Activated T-helper 2 cell treated with anti-CD3 and anti-CD28 coated beads, Interferon-gamma antibody, Interleukin-2, Interleukin-4, amounts not matched to agents 10 μg/mL and 5 μg/mL and 100 μg/mL, durations not matched to agents 14 hours and 24 hours and 36 hours (primary cell): Measurements from ENCODE around the gene BSG. TPM values are rescaled to one million over a fixed set of nuclear protein-coding genes. Genes with fewer than 3 reads are reported as not detected.
A peak's percentile ranks its signal among the peaks of the same experiment; 100 is the strongest.

Experiments
- DNase-seq: peaks from one replicate; pipeline ENCODE4 v3.0.0; 2021; ENCODE audit warnings: low spot score
- H3K27ac Mint-ChIP-seq: one replicate; pipeline ENCODE4 v1.8.0; 2021; ENCODE audit warnings: mixed read lengths
- H3K27me3 Mint-ChIP-seq: one replicate; pipeline ENCODE4 v1.8.0; 2021; ENCODE audit warnings: low read depth, mixed read lengths
- H3K36me3 Mint-ChIP-seq: one replicate; pipeline ENCODE4 v1.8.0; 2021; ENCODE audit warnings: low read depth, mixed read lengths
- H3K4me1 Mint-ChIP-seq: one replicate; pipeline ENCODE4 v1.8.0; 2021; ENCODE audit warnings: low read depth, mixed read lengths
- H3K4me3 Mint-ChIP-seq: one replicate; pipeline ENCODE4 v1.8.0; 2021; ENCODE audit warnings: low read depth, mild to moderate bottlenecking, moderate library complexity, mixed read lengths
- H3K9me3 Mint-ChIP-seq: one replicate; pipeline ENCODE4 v1.8.0; 2021; ENCODE audit warnings: mixed read lengths
- intact Hi-C: fragments of 100-400 bp; cut with micrococcal nuclease; formaldehyde crosslinking; loops from one replicate; pipeline ENCODE4 v1.15.1; 2023
- total RNA-seq: library from RNA; stranded (reverse); gene quantifications from 2 replicates; pipeline ENCODE4 v1.2.3, GENCODE V29; 2022

Gene BSG
- total RNA-seq, 1 donor from 2014 or later: 300 TPM

DNA sequence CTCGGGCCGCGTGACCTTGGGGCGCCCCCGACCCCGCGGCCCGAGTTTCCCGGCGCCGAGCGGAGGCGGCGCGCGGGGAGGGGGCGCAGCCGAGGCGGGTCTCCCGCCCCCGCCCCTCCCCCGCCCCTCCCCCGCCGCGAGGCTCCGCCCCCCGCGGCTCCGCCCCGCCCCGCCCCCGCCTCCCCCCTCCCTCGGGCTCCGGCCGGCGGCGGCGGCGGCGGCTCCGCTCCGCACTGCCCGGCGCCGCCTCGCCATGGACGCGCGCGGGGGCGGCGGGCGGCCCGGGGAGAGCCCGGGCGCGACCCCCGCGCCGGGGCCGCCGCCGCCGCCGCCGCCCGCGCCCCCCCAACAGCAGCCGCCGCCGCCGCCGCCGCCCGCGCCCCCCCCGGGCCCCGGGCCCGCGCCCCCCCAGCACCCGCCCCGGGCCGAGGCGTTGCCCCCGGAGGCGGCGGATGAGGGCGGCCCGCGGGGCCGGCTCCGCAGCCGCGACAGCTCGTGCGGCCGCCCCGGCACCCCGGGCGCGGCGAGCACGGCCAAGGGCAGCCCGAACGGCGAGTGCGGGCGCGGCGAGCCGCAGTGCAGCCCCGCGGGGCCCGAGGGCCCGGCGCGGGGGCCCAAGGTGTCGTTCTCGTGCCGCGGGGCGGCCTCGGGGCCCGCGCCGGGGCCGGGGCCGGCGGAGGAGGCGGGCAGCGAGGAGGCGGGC, 17.4 kb downstream of the BSG start, which contains the start of gene HCN2:
Gene HCN2, plus strand, starts transcription at position 189 of the 703 bp plus-strand sequence. Its CDS starts 65 bp downstream, at position 254.
- Mint-ChIP-seq H3K27ac (no peak within 1 kb of the TSS), H3K36me3 (no peaks in the 10 kb centered on the region), H3K9me3 (no peaks in the 10 kb centered on the region), H3K27me3 (peaks cover 13% of the 10 kb centered on the region), H3K4me1 (no peaks in the 10 kb centered on the region), H3K4me3 (peak within 1 kb of the TSS; percentile 42)
- no peak for DNase-seq
- intact Hi-C loops: no loop called here

DNA sequence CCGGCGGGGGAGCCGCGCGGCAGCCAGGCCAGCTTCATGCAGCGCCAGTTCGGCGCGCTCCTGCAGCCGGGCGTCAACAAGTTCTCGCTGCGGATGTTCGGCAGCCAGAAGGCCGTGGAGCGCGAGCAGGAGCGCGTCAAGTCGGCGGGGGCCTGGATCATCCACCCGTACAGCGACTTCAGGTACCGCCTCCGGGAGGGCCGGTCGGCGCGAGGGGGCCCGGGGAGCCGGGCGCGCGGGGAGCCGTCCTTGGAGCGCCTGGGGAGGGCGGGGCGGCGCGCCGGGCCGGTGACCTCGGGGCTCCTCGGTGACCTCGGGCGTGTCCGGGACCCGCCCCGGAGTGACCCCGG, 18.0 kb downstream of the BSG start:
- H3K4me3 Mint-ChIP-seq: no peak overlapping the region
- intact Hi-C loops: no loop called here
- peak; percentile 28 for DNase-seq
- H3K27me3 Mint-ChIP-seq: peaks cover 13% of the 10 kb centered on the region
- no peaks in the 10 kb centered on the region for H3K9me3 Mint-ChIP-seq
- H3K4me1 Mint-ChIP-seq: no peaks in the 10 kb centered on the region
- no peak overlapping the region for H3K27ac Mint-ChIP-seq
- no peaks in the 10 kb centered on the region for H3K36me3 Mint-ChIP-seq

DNA sequence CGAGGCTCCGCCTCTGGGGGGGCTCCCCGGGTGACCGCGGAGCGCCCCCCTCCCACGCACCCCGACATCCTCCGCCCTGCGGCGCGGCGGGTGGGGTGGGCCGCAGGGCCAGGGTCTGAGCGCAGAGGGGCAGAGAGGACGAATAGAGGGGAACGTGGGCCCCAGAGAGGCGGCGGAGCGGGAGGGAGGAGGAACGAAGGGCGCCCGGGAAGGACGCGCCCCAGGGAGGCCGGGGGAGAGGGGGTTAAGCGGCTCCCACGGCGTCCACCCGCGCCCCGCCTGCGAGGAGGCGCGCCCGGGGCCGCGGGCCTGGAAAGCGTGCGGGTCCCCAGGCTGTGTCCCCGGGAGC, 18.3 kb downstream of the BSG start:
- Mint-ChIP-seq H3K27me3 (peaks cover 13% of the 10 kb centered on the region), H3K36me3 (no peaks in the 10 kb centered on the region), H3K4me1 (no peaks in the 10 kb centered on the region), H3K4me3 (no peak overlapping the region), H3K9me3 (no peaks in the 10 kb centered on the region), H3K27ac (no peak overlapping the region)
- intact Hi-C loops: no loop called here
- no peak for DNase-seq

DNA sequence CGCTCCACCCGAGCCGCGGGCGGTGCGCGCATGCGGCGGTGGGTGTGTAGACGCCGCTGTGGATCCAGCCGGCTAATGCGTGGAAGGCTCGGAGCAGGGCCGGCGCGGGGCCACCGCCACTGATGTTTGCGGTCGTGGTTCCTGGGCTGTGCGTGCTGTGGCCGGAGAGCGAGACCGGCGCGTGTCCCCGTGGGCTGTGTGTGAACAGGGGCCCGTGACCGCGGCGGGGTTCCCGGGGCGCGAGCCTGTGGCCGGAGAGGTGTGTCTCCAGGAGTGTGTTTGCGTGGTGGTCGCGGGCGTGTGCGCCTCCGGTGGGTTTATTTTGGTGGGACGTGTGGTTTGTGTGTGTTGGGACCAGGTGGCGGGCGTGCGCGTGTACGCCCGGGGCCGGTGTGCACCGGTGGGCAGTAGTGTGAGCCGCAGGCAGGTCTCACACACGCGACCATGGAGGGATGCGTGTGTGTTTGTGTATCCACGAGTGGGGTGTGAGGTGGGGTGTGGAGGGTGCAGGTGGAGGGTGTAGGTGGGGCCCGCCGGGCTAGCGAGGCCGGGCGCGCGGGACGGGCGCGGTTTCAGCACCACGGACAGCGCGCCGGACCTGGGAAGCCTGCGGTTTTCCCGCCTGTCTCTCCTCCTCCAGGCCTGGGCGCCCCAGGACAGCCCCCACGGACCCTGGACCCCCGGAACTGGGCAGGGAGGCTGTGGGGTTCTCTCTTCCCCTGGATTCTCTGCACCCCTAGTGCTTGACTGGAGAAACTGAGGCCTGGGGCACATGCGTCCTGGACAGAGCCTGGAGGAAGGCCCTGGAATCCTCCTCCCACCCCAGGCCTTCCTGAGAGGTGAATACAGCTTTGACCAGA, 18.9 kb downstream of the BSG start:
- Mint-ChIP-seq H3K4me3 (no peak overlapping the region), H3K27ac (no peak overlapping the region), H3K27me3 (peaks cover 13% of the 10 kb centered on the region), H3K36me3 (no peaks in the 10 kb centered on the region), H3K9me3 (no peaks in the 10 kb centered on the region), H3K4me1 (no peaks in the 10 kb centered on the region)
- intact Hi-C loops: no loop called here
- DNase-seq: no peak

DNA sequence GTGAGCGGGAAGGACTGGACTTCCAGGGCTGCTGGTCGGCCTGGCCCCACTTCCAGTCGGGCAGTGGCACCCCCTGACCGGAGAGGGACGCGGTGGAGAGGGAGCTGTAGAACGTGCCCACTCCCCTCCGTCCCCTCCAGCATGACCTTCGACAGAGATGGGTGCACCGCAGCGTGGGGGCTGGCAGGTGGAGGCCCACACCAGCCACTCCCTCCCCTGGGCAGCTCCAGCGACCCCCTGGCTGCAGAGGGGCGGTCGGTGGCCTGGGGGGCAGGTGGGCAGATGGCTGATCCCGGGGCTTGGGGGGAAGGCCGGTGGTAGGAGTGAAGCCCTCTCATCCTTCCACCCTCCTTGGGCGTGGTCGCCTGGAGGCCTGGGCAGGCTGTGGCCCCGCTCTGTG, 19.7 kb downstream of the BSG start:
- Mint-ChIP-seq H3K36me3 (no peaks in the 10 kb centered on the region), H3K27me3 (peaks cover 13% of the 10 kb centered on the region), H3K4me1 (no peaks in the 10 kb centered on the region), H3K9me3 (no peaks in the 10 kb centered on the region), H3K4me3 (no peak overlapping the region), H3K27ac (no peak overlapping the region)
- no peak for DNase-seq
- intact Hi-C loops: no loop called here

DNA sequence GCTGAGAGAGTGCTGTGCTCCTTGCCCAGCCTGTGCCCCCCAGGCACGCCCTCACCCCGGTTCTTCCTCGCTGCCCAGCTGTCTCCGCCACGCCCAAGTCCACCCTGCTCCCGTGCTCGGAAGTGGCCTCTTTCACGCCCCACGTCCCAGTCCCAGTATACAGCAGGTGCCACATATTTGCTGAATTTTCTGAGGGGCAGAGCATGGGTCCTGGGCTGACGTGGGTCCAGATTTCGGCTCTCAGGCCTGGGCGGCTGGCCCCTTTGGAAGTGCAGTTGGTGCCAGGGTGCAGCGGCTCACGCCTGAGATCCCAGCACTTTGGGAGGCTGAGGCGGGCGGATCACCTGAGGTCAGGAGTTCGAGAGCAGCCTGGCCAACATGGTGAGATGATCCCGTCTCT, 20.7 kb downstream of the BSG start:
- no peaks in the 10 kb centered on the region for H3K4me1 Mint-ChIP-seq
- no peak overlapping the region for H3K27ac Mint-ChIP-seq
- H3K4me3 Mint-ChIP-seq: no peak overlapping the region
- intact Hi-C loops: no loop called here
- no peak for DNase-seq
- H3K36me3 Mint-ChIP-seq: no peaks in the 10 kb centered on the region
- H3K27me3 Mint-ChIP-seq: peaks cover 11% of the 10 kb centered on the region
- H3K9me3 Mint-ChIP-seq: no peaks in the 10 kb centered on the region

DNA sequence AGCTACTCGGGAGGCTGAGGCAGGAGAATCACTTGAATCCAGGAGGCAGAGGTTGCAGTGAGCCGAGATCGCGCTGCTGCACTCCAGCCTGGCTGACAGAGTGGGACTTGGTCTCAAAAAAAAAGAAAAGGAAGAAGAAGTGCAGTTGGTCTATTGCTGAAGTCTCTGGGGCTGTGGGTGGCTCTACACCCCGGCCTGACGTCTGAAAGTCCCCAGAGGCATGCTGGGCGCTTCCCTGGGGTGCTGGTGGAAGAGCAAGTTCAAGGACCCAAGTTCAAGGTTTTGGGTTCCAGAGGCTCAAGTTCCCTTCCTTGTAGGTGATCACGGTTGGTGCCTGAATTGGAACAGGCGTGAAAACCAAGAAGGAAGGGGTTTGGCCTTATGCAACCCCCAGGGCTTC, 21.1 kb downstream of the BSG start:
- no peaks in the 10 kb centered on the region for H3K4me1 Mint-ChIP-seq
- no peak for DNase-seq
- no peak overlapping the region for H3K4me3 Mint-ChIP-seq
- no peak overlapping the region for H3K27ac Mint-ChIP-seq
- no peaks in the 10 kb centered on the region for H3K36me3 Mint-ChIP-seq
- intact Hi-C loops: no loop called here
- H3K27me3 Mint-ChIP-seq: peaks cover 9% of the 10 kb centered on the region
- no peaks in the 10 kb centered on the region for H3K9me3 Mint-ChIP-seq

DNA sequence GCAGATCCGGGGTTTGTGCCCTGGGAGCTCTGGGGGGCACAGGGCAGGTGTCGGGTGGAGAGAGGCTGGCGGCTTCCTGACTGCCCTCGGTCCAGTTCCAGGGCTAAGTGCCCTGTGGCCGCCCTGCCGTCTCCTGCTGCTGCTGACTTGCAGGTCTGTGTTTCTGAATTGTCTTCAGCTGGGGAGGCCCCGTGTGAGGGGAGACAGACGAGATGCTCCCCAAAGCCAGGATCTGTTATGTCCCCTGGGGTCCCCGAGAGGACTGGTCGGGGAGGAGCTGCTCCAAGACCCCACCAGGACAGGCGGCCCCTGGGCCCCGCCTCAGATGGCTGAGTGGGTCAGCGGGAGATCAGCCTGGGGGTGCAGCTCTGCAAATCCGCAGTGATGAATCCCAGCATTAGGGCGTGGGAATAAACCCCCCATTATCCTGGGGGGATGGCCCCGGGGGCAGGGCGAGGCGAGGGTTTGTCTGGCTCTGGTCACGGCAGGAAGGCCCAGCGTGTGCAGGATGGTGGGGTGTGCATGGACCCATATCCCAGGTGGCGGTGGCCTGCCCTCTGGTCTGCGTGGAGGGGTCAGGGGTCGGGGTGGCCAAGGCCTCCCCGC, 22.0 kb downstream of the BSG start:
- Mint-ChIP-seq H3K27me3 (peaks cover 9% of the 10 kb centered on the region), H3K9me3 (no peaks in the 10 kb centered on the region), H3K4me3 (no peak overlapping the region), H3K27ac (no peak overlapping the region), H3K4me1 (no peaks in the 10 kb centered on the region), H3K36me3 (no peaks in the 10 kb centered on the region)
- intact Hi-C loops: no loop called here
- DNase-seq: no peak

DNA sequence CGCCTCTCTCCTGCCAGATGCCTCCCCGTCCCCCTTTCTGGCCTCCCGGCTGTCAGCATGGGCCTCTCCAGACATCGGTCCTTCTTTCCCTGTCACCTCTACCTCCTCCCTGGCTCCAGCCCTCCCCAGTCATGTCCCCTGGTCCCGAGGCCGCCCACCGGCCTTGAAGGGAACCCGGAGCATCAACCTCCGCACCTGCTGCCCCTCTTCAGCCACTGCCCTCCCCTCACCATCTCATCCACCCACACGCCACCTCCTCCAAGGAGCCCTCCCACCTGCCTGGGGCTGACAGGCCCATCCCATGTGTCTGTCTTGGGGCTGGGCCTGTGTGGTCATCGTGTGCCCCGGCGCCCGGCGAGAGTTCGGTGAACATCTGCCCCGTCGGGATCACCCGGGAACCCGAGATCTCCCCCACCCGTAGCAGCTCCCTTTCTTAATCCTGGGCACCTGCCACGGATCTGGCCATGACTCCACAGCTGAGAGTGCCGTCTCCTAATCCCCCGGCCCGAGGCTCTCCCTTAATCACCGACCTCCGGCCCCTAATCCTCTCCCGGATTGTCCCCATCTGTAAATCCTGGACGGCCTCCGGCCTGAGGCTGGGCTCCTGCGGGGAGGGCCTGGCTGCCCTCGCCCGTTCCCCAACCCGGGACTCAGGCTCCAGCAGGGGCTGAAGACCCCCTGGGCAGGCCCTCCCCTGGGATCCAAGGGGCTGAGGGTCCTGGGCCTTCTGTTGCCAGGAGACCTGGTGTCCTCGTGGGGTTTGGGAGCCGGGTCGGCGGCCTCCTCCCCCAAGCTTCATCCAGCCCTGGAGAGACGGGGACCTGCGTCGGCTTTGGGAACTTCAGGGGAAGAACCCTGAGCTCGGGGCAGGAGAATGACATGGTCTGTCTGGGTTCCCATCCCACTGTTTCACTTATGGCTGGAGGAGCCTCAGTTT, 23.2 kb downstream of the BSG start:
- Mint-ChIP-seq H3K27ac (no peak overlapping the region), H3K27me3 (peaks cover 9% of the 10 kb centered on the region), H3K4me1 (no peaks in the 10 kb centered on the region), H3K4me3 (no peak overlapping the region), H3K36me3 (no peaks in the 10 kb centered on the region), H3K9me3 (no peaks in the 10 kb centered on the region)
- no peak for DNase-seq
- intact Hi-C loops: no loop called here

DNA sequence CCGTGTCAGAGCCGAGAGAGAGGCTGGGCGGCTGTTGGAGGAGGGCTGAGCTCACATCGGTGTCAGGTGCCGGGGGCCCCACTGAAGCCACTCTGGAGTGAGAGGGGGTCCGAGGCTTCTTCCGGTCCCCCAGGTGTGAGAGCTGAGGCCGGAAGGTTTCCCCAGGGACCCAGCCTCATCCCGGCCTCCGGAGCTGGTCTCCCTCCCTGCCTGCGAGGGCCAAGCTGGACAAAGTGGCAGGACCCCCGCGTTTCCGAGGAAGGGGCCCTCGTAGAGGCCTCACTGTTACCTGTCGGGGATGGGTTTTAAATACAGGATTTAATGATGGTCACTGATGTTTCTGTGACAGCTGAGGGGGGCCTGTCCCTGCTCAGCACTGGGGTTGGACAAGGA, 23.9 kb downstream of the BSG start:
- no peak overlapping the region for H3K4me3 Mint-ChIP-seq
- intact Hi-C loops: no loop called here

DNA sequence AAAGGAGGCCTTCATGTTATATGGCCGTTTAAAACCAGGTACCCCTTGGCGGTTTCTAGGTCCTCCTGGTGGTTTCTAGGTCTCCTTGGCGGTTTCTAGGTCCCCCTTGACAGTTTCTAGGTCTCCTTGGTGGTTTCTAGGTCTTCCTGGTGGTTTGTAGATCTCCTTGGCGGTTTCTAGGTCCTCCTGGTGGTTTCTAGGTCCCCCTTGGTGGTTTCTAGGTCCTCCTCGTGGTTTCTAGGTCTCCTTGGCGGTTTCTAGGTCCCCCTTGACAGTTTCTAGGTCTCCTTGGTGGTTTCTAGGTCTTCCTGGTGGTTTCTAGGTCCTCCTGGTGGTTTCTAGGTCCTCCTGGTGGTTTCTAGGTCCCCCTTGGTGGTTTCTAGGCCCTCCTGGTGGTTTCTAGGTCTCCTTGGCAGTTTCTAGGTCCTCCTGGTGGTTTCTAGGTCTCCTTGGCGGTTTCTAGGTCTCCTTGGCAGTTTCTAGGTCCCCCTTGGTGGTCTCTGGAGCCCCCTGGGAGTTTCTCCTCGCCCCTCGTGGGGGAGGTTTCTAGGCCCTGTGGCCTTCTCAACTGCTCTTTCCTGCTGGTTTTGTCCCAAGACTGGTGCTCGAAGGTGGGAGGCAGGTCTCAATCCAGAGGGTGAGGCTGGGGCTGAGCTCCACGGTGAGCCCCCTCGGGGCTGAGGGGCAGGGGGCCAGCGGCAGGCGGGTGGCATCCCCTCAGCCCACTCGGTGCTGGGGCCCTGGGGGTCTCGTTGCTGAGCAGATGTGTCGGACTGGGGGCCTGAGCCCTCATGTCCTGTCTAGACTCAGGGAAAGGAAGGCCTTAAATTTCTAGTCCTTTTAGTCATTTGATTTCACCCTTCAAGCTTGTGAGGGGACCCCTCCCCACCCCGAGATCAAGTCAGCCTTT, 25.3 kb downstream of the BSG start:
- no peak for DNase-seq

More for the DNA sequence above, 23.9 kb downstream of the BSG start:
- DNase-seq: no peak
- Mint-ChIP-seq H3K36me3 (no peaks in the 10 kb centered on the region), H3K27me3 (peaks cover 6% of the 10 kb centered on the region), H3K4me1 (no peaks in the 10 kb centered on the region), H3K9me3 (no peaks in the 10 kb centered on the region), H3K27ac (no peak overlapping the region)

DNA sequence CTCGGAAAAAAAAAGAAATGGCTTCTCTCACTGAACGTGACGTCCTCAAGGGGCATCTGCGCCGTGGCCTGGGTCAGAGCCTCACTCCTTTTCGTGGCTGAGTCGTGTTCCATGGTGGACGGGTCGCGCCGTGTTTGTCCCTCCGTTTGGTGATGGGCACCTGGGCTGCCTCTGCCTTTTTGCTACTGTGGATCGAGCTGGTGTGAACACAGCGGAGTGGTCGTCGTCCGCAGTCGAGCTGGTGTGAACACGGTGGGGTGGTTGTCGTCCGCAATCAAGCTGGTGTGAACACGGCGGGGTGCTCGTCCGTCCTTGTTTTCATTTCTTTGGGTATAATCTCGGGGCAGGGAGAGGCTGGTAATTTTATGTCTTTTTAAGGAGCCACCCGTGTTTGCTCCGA, 28.9 kb downstream of the BSG start:
- DNase-seq: no peak
- H3K36me3 Mint-ChIP-seq: no peaks in the 10 kb centered on the region
- H3K27me3 Mint-ChIP-seq: no peaks in the 10 kb centered on the region
- no peaks in the 10 kb centered on the region for H3K9me3 Mint-ChIP-seq
- no peaks in the 10 kb centered on the region for H3K4me1 Mint-ChIP-seq
- no peak overlapping the region for H3K4me3 Mint-ChIP-seq
- intact Hi-C loops: no loop called here
- H3K27ac Mint-ChIP-seq: no peak overlapping the region

More for the DNA sequence above, 25.3 kb downstream of the BSG start:
- peaks cover 4% of the 10 kb centered on the region for H3K27me3 Mint-ChIP-seq
- no peak overlapping the region for H3K4me3 Mint-ChIP-seq
- H3K9me3 Mint-ChIP-seq: no peaks in the 10 kb centered on the region
- intact Hi-C loops: no loop called here
- H3K27ac Mint-ChIP-seq: no peak overlapping the region
- H3K4me1 Mint-ChIP-seq: no peaks in the 10 kb centered on the region
- H3K36me3 Mint-ChIP-seq: no peaks in the 10 kb centered on the region
